WERI-Rb-1 (cell line): Measurements from ENCODE around the gene PTPRM.

Experiments used
- DNase-seq: peaks from one replicate; pipeline ENCODE4 v3.0.0-alpha.2; 2020
- H3K27ac ChIP-seq: fragments of 250-450 bp; sonication (Bioruptor Pico); 2 replicates; pipeline ENCODE4 v1.5.1; 2020; ENCODE audit warnings: mild to moderate bottlenecking, moderate library complexity
- H3K27me3 ChIP-seq: fragments of 250-450 bp; sonication (Bioruptor Pico); 2 replicates; pipeline ENCODE4 v1.5.1; 2021; ENCODE audit warnings: mild to moderate bottlenecking, low read depth, moderate library complexity; ENCODE audit not compliant: insufficient read depth, severe bottlenecking
- H3K36me3 ChIP-seq: fragments of 250-450 bp; sonication (Bioruptor Pico); 2 replicates; pipeline ENCODE4 v1.5.1; 2020; ENCODE audit warnings: mild to moderate bottlenecking, moderate library complexity
- H3K4me3 ChIP-seq: 2 replicates; pipeline ENCODE4 v1.5.1; 2011; ENCODE audit warnings: low read depth, mild to moderate bottlenecking, control low read depth, low read length
- H3K9me3 ChIP-seq: fragments of 250-450 bp; sonication (Bioruptor Pico); 2 replicates; pipeline ENCODE4 v1.5.1; 2021; ENCODE audit warnings: mild to moderate bottlenecking, moderate library complexity; ENCODE audit not compliant: severe bottlenecking
- CTCF ChIP-seq: IDR thresholded peaks from 2 replicates; pipeline ENCODE4 v1.5.1; 2011; ENCODE audit warnings: low read depth, mild to moderate bottlenecking, control low read depth, inconsistent platforms, low read length

The PTPRM gene

GRCh38 chr18:7871560-7872456, 304.7 kb downstream of the PTPRM start:
- Histone ChIP-seq H3K4me3 (no peak overlapping the region), H3K9me3 (no peaks in the 10 kb centered on the region), H3K27me3 (no peaks in the 10 kb centered on the region), H3K36me3 (no peaks in the 10 kb centered on the region), H3K27ac (no peak overlapping the region)
- no peak for DNase-seq
- no peak for TF ChIP-seq CTCF

GRCh38 chr18:7872569-7872968, 305.5 kb downstream of the PTPRM start:
- H3K27ac ChIP-seq, result no peak overlapping the region

GRCh38 chr18:7873316-7873715, 306.2 kb downstream of the PTPRM start:
- H3K4me3 ChIP-seq, result no peak overlapping the region
- no peaks in the 10 kb centered on the region for H3K9me3 ChIP-seq
- no peak for DNase-seq
- no peaks in the 10 kb centered on the region for H3K36me3 ChIP-seq
- H3K27ac ChIP-seq, result no peak overlapping the region
- H3K27me3 ChIP-seq, result no peaks in the 10 kb centered on the region
- TF ChIP-seq CTCF, result no peak

More at GRCh38 chr18:7872569-7872968, 305.5 kb downstream of the PTPRM start:
- TF ChIP-seq CTCF, result 0 out of 2 replicates have a peak, but pooled peaks have one; percentile 11
- Histone ChIP-seq H3K27me3 (no peaks in the 10 kb centered on the region), H3K36me3 (no peaks in the 10 kb centered on the region), H3K4me3 (no peak overlapping the region), H3K9me3 (no peaks in the 10 kb centered on the region)
- DNase-seq, result no peak

GRCh38 chr18:7876354-7877104, 309.4 kb downstream of the PTPRM start:
- Histone ChIP-seq H3K9me3 (no peaks in the 10 kb centered on the region), H3K4me3 (no peak overlapping the region), H3K27me3 (no peaks in the 10 kb centered on the region), H3K36me3 (no peaks in the 10 kb centered on the region), H3K27ac (no peak overlapping the region)
- TF ChIP-seq CTCF, result no peak
- DNase-seq, result no peak

GRCh38 chr18:7877609-7878008, 310.5 kb downstream of the PTPRM start:
- H3K9me3 ChIP-seq, result no peaks in the 10 kb centered on the region
- no peak for DNase-seq
- no peaks in the 10 kb centered on the region for H3K36me3 ChIP-seq
- H3K27me3 ChIP-seq, result no peaks in the 10 kb centered on the region
- no peak overlapping the region for H3K4me3 ChIP-seq
- no peak overlapping the region for H3K27ac ChIP-seq
- no peak for TF ChIP-seq CTCF
